ENCODE measurements around the gene S1PR2. TPM values are rescaled to one million over a fixed set of nuclear protein-coding genes. Genes with fewer than 3 reads are reported as not detected.
A peak's percentile ranks its signal among the peaks of the same experiment; 100 is the strongest.
"Not testable (repeated sequence)": the region's sequence is repeated elsewhere in the genome, so short reads cannot be mapped to it uniquely, and the experiment has no call there.

Gene S1PR2
- total RNA-seq, 1 donor from 2014 or later, result 15.4 TPM

DNA sequence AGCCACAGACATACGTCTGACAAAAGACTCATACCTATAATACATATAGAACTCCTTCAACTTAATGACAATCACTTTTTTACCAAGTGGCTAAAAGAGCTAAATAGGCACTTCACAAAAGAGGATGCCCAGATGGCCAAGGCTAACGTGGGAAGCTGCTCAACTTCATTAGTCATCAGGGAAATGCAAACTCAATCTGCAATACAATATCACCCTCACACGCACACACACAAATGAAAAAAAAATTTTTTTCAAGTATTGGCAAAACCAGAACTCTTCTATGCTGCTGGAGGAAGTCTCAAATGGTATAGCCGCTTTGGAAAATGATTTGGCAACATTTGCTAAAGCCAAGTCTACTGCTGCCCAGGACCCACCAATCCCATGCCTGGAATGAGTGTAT, 21.8 kb downstream of the S1PR2 start:
- Mint-ChIP-seq H3K27me3 (ENCODE audit: insufficient read depth) (no peaks in the 10 kb centered on the region), H3K27ac (no peak overlapping the region), H3K4me1 (ENCODE audit: low read depth) (no peaks in the 10 kb centered on the region), H3K36me3 (ENCODE audit: low read depth) (no peaks in the 10 kb centered on the region), H3K9me3 (peaks cover 4% of the 10 kb centered on the region), H3K4me3 (no peak overlapping the region)
- DNase-seq (ENCODE audit: low spot score), result no peak
- intact Hi-C loops (cut with micrococcal nuclease), result no loop called here

DNA sequence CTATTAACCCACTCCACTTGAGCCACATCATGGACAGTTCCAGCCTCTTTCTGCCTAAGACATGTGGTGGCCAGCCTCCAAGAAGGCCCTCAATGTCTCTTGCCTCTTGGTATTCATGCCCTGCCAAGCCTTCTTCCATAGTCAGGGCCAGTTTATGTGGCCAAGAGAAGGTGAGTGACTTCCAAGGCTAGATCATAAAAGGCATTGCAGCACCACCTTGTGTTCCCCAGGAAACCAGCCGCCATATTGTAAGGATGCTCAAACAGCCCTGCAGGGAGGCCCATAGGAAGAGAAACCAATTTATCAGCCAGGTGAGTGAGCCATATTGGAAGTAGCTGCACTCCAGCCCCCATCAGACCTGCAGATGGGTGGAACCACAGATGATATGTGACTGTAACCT, 24.1 kb downstream of the S1PR2 start:
- Mint-ChIP-seq H3K27ac (no peak overlapping the region), H3K27me3 (ENCODE audit: insufficient read depth) (no peaks in the 10 kb centered on the region), H3K4me1 (ENCODE audit: low read depth) (no peaks in the 10 kb centered on the region), H3K9me3 (peaks cover 4% of the 10 kb centered on the region), H3K36me3 (ENCODE audit: low read depth) (no peaks in the 10 kb centered on the region), H3K4me3 (no peak overlapping the region)
- no peak for DNase-seq (ENCODE audit: low spot score)
- intact Hi-C loops (cut with micrococcal nuclease), result no loop called here

DNA sequence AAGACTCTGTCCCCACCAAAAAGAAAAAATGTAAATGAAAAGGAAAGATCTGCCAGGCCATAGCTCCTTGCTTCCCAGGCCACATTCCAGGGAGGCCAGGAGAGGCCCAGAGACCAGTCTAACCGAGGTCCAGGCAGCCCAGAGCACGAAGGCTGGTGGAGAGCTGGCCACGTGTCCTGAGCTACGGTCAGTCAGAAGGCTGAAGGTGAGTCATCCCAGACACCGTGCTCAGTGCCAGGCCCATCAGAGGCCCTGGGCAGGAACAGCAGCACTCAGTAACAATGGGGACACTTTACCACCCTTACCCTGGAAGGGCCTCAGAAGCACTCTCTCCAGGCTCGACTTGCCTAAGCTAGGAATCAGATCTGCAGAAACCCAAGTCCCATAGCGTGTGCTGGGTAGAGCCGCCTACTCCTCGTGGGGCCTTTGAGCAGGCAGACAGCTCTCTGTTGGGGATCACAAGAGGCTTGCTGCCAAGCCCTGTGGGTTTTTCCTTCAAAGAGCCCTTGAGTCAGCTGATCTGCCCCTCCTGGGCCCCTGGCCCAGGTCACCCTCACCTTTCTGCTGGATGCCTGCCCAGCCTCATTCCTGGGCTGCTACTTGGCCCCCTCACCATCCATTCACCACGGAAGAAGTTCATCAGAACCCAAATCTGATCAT, 24.8 kb downstream of the S1PR2 start:
- Mint-ChIP-seq H3K4me1 (ENCODE audit: low read depth) (no peaks in the 10 kb centered on the region), H3K9me3 (peaks cover 4% of the 10 kb centered on the region), H3K36me3 (ENCODE audit: low read depth) (no peaks in the 10 kb centered on the region), H3K4me3 (no peak overlapping the region), H3K27ac (no peak overlapping the region), H3K27me3 (ENCODE audit: insufficient read depth) (no peaks in the 10 kb centered on the region)
- DNase-seq (ENCODE audit: low spot score), result no peak
- intact Hi-C loops (cut with micrococcal nuclease), result no loop called here

DNA sequence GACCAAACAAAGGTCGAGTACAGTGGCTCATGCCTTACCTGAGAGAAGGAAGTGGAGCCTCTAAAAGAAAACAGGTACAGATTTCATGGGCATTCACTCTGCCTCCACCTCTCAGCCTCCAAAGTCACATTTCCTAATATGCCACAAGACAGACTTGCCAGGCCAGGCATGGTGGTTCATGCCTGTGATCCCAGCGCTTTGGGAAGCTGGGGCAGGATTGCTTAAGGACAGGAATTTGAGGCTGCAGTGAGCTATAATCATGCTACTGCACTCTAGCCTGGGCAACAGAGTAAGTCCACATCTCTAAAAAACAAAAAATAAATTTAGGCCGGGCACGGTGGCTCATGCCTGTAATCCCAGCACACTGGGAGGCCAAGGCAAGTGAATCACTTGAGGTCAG, 25.5 kb downstream of the S1PR2 start:
- Mint-ChIP-seq H3K27me3 (ENCODE audit: insufficient read depth) (no peaks in the 10 kb centered on the region), H3K4me3 (no peak overlapping the region), H3K27ac (no peak overlapping the region), H3K36me3 (ENCODE audit: low read depth) (no peaks in the 10 kb centered on the region), H3K9me3 (peaks cover 4% of the 10 kb centered on the region), H3K4me1 (ENCODE audit: low read depth) (no peaks in the 10 kb centered on the region)
- no peak for DNase-seq (ENCODE audit: low spot score)
- intact Hi-C loops (cut with micrococcal nuclease), result no loop called here

DNA sequence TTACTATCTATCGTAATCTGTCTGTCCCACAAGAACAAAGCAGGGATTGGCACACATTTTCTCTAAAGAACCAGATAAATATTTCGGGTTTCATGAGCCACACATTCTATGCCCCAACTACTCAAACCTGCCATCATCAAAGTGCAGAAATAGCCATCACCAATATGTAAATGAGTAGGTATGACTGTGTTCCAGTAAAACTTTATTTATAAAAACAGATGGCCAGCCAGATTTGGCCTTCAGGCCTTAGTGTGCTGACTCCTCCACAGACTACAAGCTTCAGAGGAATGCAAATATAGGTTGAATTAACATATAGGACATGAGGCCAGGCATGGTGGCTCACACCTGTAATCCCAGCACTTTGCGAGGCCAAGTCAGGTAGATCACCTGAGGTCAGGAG, 27.4 kb downstream of the S1PR2 start:
- no peak overlapping the region for H3K4me3 Mint-ChIP-seq
- no peaks in the 10 kb centered on the region for H3K36me3 Mint-ChIP-seq (ENCODE audit: low read depth)
- no peaks in the 10 kb centered on the region for H3K27me3 Mint-ChIP-seq (ENCODE audit: insufficient read depth)
- H3K27ac Mint-ChIP-seq, result no peak overlapping the region
- intact Hi-C loops (cut with micrococcal nuclease), result no loop called here
- DNase-seq (ENCODE audit: low spot score), result no peak
- peaks cover 10% of the 10 kb centered on the region for H3K4me1 Mint-ChIP-seq (ENCODE audit: low read depth)
- H3K9me3 Mint-ChIP-seq, result peaks cover 4% of the 10 kb centered on the region

DNA sequence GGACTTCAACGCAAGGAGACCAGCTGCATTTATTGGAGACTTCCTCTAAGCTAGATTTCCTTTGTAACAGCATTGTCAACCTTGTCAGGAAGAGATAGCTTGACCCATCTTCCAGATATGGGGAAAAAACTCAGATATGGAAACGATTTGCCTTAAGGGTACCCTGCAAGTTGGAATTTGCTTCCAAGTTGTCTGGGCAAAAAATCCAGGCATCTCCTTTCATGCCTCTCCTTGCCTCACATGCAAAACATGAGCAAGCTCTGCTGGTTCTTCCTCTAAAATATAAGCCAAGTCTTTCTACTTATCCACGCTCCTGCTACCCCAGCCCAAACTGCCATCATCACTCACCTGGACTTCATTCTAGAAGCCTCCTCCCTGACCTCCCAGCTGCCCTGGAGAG, 30.0 kb downstream of the S1PR2 start:
- H3K9me3 Mint-ChIP-seq, result no peaks in the 10 kb centered on the region
- H3K27me3 Mint-ChIP-seq (ENCODE audit: insufficient read depth), result no peaks in the 10 kb centered on the region
- peaks cover 12% of the 10 kb centered on the region for H3K4me1 Mint-ChIP-seq (ENCODE audit: low read depth)
- no peak for DNase-seq (ENCODE audit: low spot score)
- H3K36me3 Mint-ChIP-seq (ENCODE audit: low read depth), result no peaks in the 10 kb centered on the region
- H3K4me3 Mint-ChIP-seq, result no peak overlapping the region
- no peak overlapping the region for H3K27ac Mint-ChIP-seq
- intact Hi-C loops (cut with micrococcal nuclease), result no loop called here

DNA sequence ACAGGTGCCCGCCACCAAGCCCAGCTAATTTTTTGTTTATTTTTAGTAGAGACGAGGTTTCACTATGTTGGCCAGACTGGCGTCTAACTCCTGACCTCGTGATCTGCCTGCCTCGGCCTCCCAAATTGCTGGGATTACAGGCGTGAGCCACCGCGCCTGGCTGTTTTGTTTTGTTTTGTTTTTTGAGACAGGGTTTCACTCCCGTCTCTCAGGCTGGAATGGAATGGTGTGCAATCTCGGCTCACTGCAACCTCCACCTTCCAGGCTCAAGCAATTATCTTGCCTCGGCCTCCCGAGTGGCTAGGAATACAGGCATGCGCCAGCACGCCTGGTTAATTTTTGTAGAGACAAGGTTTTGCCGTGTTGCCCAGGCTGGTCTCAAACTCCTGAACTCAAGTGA, 31.0 kb downstream of the S1PR2 start:
- DNase-seq (ENCODE audit: low spot score); H3K27ac Mint-ChIP-seq; intact Hi-C loops (cut with micrococcal nuclease); H3K4me3 Mint-ChIP-seq; H3K36me3 Mint-ChIP-seq (ENCODE audit: low read depth); H3K9me3 Mint-ChIP-seq; H3K27me3 Mint-ChIP-seq (ENCODE audit: insufficient read depth): not testable (repeated sequence)
- H3K4me1 Mint-ChIP-seq (ENCODE audit: low read depth), result peaks cover 12% of the 10 kb centered on the region

DNA sequence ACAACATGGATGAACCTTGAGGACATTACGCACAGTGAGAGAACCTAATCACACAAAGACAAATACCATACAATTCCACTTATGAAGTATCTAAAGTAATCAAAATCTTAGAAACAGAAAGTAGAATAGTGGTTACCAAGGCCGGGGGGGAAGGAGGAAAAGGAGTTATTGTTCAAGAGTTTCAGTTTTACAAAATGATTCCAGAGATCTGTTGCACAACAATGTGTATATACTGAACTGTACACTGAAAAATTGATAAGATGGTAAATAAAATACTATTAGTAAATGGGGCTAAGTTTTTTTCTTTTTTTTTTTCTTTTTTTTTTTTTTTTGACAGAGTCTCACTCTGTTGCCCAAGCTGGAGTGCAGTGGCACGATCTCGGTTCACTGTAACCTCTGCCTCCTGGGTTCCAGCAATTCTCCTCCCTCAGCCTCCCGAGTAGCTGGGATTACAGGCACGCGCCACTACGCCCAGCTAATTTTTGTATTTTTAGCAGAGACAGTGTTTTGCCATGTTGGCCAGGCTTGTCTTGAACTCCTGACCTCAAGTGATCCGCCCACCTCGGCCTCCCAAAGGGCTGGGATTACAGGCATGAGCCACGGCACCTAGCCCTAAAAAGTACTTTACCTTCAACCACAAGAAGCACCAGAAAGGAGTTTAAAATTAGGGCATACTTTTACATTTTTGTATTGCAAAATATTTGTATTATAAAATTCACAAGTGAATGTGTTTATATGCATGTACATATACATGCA, 32.1 kb downstream of the S1PR2 start:
- H3K4me3 Mint-ChIP-seq; H3K36me3 Mint-ChIP-seq (ENCODE audit: low read depth); H3K9me3 Mint-ChIP-seq; DNase-seq (ENCODE audit: low spot score); H3K27me3 Mint-ChIP-seq (ENCODE audit: insufficient read depth): not testable (repeated sequence)
- Mint-ChIP-seq H3K4me1 (ENCODE audit: low read depth) (peaks cover 12% of the 10 kb centered on the region), H3K27ac (peak overlapping the region; percentile 11)
- intact Hi-C loops (cut with micrococcal nuclease), result loop anchor here (10.0 kb wide), 2 partner anchors 186 to 456 kb away; partner anchors contain the start of genes ILF3 and TYK2

DNA sequence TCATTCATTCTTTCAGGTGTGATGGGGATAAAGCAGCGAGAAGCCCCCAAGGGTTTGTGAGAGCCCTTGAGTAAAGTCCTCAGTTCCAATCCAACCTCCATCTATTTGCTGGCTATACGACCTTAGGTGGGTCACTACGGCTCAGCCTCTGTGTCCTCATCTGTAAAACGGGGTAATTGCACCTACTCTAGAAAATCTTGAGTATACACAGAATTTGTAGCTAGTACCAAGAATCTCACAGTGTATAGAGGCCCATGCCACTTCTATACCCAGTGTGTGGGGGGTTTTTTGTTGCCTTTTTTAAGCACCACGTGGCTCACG, 36.0 kb downstream of the S1PR2 start:
- H3K27ac Mint-ChIP-seq, result peak overlapping the region; percentile 91
- no peaks in the 10 kb centered on the region for H3K9me3 Mint-ChIP-seq
- H3K4me3 Mint-ChIP-seq, result peak overlapping the region; percentile 97
- DNase-seq (ENCODE audit: low spot score), result no peak
- intact Hi-C loops (cut with micrococcal nuclease), result loop anchor here (1.0 to 10.0 kb wide), 5 partner anchors 36 to 460 kb away; partner anchors contain the start of genes ILF3, S1PR2 and TYK2
- peaks cover 12% of the 10 kb centered on the region for H3K4me1 Mint-ChIP-seq (ENCODE audit: low read depth)
- H3K27me3 Mint-ChIP-seq (ENCODE audit: insufficient read depth), result no peaks in the 10 kb centered on the region
- peaks cover 15% of the 10 kb centered on the region for H3K36me3 Mint-ChIP-seq (ENCODE audit: low read depth)

DNA sequence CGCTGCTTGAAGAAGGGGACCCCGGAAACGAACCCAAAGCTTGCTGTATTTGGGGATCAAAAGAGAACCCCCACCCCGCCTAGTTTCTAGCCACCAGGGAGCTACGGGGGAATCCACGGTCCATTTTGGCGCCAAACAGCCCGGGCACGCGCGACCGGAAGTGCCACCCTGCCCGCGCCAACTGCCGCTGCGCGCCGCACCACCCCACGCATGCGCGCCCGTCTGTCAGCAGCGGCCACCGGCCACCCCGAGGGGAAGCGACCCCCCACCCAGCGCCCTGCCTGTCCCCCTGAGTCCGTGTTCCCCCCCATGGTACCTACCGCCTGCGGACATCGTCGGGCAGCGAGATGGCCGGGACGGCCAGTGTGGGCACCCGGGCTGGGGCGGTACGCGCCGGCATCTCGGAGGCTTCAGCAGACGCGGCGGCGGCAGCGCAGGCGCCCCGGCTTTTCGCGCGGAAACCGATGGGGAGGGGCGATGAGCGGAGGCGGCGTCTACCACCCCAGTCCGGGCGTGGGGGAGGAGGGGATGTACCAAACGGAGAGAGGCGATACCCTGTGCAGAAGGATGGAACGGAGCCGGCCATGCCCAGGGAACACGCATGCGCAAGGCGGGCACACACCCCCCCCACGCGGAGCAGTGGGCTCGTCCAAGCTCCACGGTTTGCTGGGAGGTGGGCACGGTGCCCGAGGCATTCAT, 36.5 kb downstream of the S1PR2 start, which contains the start of gene DNMT1:
DNMT1 (minus strand) TSS at position 454 of the 699 bp plus-strand sequence; CDS start at position 400, 54 bp downstream.
- peaks cover 16% of the 10 kb centered on the region for H3K4me1 Mint-ChIP-seq (ENCODE audit: low read depth)

DNA sequence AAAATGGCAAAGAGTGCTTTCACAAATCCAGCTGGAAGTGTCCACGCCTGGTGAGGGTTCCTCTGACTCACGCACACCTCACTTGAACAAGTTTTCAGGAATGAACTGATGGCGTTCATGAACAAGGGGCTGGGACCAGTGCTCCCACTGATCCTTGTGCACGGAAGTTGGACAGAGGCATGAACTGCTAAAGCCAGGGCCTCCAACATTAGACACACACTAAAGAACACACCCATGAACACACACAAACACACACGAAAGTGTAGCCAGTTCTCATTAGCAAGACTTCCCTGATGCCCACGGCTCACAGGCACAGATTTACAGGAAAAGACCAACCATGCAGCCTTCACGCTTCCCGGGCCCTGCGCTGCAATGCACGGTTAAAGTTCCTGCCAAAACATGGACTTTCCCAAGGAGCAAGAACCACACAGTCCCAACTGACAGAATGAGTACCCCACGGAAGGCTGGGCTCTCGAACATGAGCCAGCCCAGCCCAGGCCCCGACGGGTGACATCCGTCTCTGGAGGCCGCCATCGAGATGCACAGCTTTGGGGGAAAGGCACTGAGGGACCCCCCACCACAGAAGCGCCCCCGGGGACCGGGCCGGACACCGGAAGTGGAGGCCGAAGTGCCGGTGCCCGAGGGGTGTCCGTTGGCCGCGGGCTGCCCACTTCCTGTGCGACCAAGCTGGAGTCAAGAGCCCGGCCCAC, 37.2 kb downstream of the S1PR2 start:
- Mint-ChIP-seq H3K4me1 (ENCODE audit: low read depth) (peaks cover 13% of the 10 kb centered on the region), H3K36me3 (ENCODE audit: low read depth) (peaks cover 22% of the 10 kb centered on the region), H3K4me3 (peak overlapping the region; percentile 97), H3K27me3 (ENCODE audit: insufficient read depth) (no peaks in the 10 kb centered on the region), H3K27ac (peak overlapping the region; percentile 97), H3K9me3 (no peaks in the 10 kb centered on the region)
- intact Hi-C loops (cut with micrococcal nuclease), result loop anchor here (1.0 to 10.0 kb wide), 6 partner anchors 57 to 461 kb away; partner anchors contain the start of genes CDKN2D, ILF3, KRI1 and TYK2
- DNase-seq (ENCODE audit: low spot score), result no peak

More for the DNA sequence above, 36.5 kb downstream of the S1PR2 start, which contains the start of gene DNMT1:
- Mint-ChIP-seq H3K9me3 (no peaks in the 10 kb centered on the region), H3K36me3 (ENCODE audit: low read depth) (peaks cover 20% of the 10 kb centered on the region), H3K27me3 (ENCODE audit: insufficient read depth) (no peaks in the 10 kb centered on the region), H3K4me3 (peak within 1 kb of the TSS; percentile 97), H3K27ac (peak within 1 kb of the TSS; percentile 97)
- intact Hi-C loops (cut with micrococcal nuclease), result loop anchor here (1.0 to 10.0 kb wide), 7 partner anchors 37 to 460 kb away; partner anchors contain the start of genes CDKN2D, ILF3, KRI1 and S1PR2
- peak; percentile 97 for DNase-seq (ENCODE audit: low spot score)

DNA sequence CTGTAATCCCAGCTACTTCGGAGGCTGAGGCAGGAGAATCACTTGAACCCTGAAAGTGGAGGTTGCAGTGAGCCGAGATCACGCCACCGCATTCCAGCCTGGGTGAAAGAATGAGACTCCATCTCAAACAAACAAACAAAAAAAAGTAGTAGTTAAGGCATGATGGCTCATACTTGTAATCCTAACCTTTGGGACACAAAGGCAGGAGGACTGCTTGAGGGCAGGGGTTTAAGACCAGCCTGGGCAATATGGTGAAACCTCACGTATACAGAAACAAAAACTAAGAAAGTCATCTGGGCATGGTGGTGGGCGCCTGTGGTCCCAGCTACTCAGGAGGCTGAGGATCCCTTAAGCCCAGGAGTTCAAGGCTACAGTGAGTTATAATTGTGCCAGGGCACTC, 38.2 kb downstream of the S1PR2 start:
- no peaks in the 10 kb centered on the region for H3K27me3 Mint-ChIP-seq (ENCODE audit: insufficient read depth)
- H3K4me1 Mint-ChIP-seq (ENCODE audit: low read depth), result peaks cover 14% of the 10 kb centered on the region
- no peak for DNase-seq (ENCODE audit: low spot score)
- H3K4me3 Mint-ChIP-seq, result peak overlapping the region; percentile 97
- intact Hi-C loops (cut with micrococcal nuclease), result loop anchor here (5.0 to 10.0 kb wide), 3 partner anchors 192 to 462 kb away; partner anchors contain the start of genes CDKN2D, ILF3, KRI1 and TYK2
- H3K9me3 Mint-ChIP-seq, result no peaks in the 10 kb centered on the region
- H3K36me3 Mint-ChIP-seq (ENCODE audit: low read depth), result peaks cover 26% of the 10 kb centered on the region
- peak overlapping the region; percentile 13 for H3K27ac Mint-ChIP-seq

All from activated T-helper 1 cell treated with anti-CD3 and anti-CD28 coated beads, Interleukin-12 subunit alpha, Interleukin-12 subunit beta, Interleukin-2, Interleukin-4 antibody, amounts not matched to agents 30 ng/mL and 10 ng/mL and 1 ng/mL, durations not matched to agents 14 hours and 24 hours and 36 hours (primary cell).